ENCODE measurements around the gene FAM78A.

The FAM78A gene

DNA sequence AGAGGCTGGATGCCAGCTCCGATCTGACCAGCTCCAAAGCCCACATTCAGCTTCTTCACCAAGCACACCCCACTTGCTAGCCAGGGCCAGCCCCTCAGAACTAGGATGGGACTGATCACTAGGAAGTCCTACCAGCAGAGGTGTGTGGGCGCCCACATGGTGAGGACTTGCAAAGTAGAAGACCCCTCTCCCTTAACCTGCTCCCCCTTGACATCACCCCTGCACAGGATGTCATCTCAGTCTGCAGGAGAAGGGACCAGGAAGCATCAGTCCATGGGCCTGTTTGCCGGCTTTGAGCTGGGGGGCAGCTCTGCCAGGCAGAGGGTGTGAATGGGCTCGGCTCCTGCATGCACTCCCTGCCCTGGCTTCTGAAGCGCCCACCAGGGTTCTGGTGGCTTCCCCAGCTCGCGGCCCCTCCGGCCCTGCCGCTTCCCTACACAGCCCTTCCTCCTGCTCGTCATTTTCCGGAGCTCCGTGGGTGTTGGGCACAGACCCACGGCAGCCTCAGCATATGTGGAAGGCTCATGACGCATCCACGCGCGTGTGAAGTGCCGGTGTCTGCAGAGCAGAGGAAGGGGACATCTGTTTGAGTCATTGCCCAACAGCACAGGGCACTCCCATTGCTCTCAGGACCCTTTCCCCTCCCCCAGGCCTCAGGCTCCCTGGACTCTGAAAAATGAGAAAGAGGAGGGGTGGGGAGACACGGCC lies 3.7 kb upstream of the FAM78A start:
- H3K9me3 Mint-ChIP-seq: no peaks in the 10 kb centered on the region
- H3K27me3 Mint-ChIP-seq: peaks cover 14 to 25% of the 10 kb centered on the region in 2 donors
- no peak overlapping the region for H3K4me3 Mint-ChIP-seq
- ATAC-seq (replicated peaks): no peak
- H3K27ac Mint-ChIP-seq: no peak overlapping the region
- H3K4me1 Mint-ChIP-seq: peaks cover 12 to 20% of the 10 kb centered on the region in 2 donors
- no peak for DNase-seq
- peaks cover 0 to 6% of the 10 kb centered on the region in 2 donors for H3K36me3 Mint-ChIP-seq

DNA sequence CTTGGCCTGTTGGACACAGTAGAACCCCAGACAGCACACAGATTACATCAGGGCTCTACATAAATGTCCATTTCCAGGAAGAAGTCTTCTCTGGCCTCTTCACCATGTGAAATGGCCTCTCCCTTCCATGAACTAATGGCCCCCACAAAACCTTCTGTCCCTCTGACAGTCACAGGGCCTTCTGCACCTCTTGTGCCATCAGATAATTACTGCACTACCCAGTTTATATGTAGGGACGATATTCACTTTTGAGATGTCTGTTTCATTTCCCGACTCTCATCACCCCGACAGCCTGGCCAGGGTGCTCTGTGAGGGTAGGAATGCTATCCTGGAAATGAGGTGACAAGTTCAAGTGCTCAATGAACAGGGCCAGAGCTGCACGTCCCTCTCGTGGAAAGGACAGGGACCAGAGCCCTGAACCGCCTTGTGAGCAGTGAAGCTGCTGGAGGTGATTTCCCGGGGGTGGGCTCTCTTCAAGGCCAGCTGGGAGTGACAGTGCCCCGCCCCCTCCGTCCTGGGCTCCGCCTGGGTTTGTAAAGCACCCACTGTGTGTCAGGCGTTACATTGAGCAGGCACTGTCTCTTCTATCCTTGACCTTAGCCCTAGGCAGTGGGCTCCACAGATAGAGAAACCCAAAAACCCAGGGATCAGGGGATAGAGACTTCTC lies 3.0 kb upstream of the FAM78A start:
- Mint-ChIP-seq H3K27ac (no peak overlapping the region), H3K4me3 (no peak overlapping the region), H3K9me3 (no peaks in the 10 kb centered on the region), H3K36me3 (peaks cover 0 to 8% of the 10 kb centered on the region in 2 donors), H3K4me1 (peaks cover 15 to 25% of the 10 kb centered on the region in 2 donors), H3K27me3 (peaks cover 14 to 25% of the 10 kb centered on the region in 2 donors)
- ATAC-seq (replicated peaks) (no peak), DNase-seq (no peak)

DNA sequence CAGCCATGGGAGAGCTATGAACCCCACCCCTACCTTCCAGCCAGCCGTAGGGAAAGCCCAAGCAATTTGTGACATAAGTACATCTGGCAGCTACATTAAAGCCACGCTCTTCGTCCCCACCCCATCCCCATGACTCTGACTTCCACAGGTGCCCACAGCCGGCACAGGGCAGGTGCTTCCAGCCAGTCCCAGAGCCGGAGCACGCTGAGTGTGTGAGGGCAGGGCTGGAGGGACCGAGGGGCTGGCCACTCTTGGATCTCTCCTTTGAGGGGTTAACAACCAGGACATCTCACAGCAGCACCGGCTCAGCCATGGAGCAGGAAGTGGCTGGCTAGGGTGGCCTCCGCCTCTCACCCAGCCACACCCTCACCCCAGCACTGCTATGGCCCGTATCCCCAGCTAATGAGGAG lies 2.4 kb upstream of the FAM78A start:
- Mint-ChIP-seq H3K27ac (no peak overlapping the region), H3K27me3 (peaks cover 14 to 25% of the 10 kb centered on the region in 2 donors), H3K36me3 (peaks cover 0 to 9% of the 10 kb centered on the region in 2 donors), H3K4me1 (peaks cover 19 to 31% of the 10 kb centered on the region in 2 donors), H3K9me3 (no peaks in the 10 kb centered on the region), H3K4me3 (no peak overlapping the region)
- DNase-seq (no peak), ATAC-seq (replicated peaks) (no peak)

DNA sequence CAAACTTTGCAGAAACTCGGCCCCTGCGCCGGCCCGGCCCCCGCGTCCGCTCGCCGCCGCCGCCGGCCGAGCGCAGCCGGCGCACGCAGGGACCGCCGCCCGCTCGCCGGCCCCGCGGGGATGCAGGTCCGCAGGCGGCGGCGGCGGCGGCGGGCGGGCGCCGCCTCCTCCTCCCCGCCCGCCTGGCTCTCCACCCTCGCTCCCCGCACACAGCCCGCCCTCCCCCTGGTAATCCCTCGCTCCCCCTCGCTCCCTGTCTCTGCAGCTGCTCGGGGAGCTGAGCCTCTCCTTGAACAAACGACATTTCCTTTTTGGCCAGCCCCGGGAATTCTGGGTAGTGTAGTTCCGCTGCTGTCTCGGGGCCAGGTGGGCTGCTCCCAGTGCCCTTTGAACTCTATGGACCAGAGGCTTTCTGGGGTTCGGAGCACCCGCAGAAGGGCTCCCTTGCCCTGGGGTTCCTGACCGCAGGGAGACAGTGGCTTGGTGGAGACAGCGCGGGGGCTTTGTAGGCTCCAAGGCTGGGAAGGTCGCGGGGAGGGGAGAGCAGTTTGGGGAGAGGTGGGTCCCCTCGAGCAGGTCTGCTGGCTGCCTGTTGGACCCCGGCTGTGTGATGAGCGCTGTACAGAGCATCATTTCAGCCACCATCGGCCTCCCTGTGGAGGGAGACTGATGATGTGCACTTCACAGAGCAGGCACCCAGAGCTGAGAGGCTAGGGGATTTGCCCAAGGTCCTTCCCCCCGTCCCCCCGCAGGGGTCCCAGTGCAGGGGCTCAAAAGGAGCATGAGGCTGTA lies 1.8 kb upstream of the FAM78A start:
- peak overlapping the region; percentile 90 to 93 for H3K4me3 Mint-ChIP-seq
- H3K9me3 Mint-ChIP-seq: no peaks in the 10 kb centered on the region
- H3K4me1 Mint-ChIP-seq: peaks cover 19 to 37% of the 10 kb centered on the region in 2 donors
- H3K36me3 Mint-ChIP-seq: peaks cover 0 to 9% of the 10 kb centered on the region in 2 donors
- peak overlapping the region; percentile 91 for H3K27ac Mint-ChIP-seq
- ATAC-seq (replicated peaks) (peak; percentile 53 to 63), DNase-seq (peak; percentile 54)
- peaks cover 14 to 20% of the 10 kb centered on the region in 2 donors for H3K27me3 Mint-ChIP-seq

DNA sequence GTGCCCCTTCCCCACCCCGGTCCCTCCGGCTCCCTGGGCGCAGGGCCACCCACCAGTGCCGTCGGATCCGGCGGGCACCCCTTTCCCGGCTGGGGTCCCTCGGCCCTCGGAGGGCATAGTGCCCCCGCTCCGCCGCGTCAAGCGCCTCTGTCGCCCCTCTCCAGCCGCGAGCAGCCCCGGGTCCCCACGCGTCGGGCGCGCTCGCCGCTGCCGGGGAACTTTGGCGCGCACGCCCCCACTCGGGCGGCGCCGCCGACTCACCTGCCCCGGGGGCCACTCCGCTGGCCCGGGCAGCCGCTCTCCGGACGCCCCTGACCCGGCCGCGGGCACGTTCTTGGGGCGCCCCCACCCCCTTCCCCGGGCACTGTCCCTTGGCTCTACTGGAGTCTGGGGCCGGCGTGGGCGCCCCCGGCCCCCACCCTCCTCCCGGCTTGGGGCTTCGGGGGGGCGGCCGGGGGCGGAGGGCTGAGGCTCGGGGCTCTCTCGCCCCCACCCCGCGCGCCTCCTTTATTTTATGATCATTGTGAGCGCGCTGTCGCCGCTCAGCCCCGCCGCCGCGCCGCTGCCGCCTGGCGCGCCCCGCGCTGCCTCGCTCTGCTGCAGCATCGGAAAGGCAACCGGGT lies 1.1 kb upstream of the FAM78A start:
- Mint-ChIP-seq H3K27ac (no peak overlapping the region), H3K4me3 (peak overlapping the region; percentile 34 to 90), H3K36me3 (peaks cover 3 to 9% of the 10 kb centered on the region in 2 donors), H3K4me1 (peaks cover 22 to 42% of the 10 kb centered on the region in 2 donors), H3K9me3 (no peaks in the 10 kb centered on the region), H3K27me3 (peaks cover 13 to 17% of the 10 kb centered on the region in 2 donors)
- DNase-seq: peak; percentile 13
- peak; percentile 5 to 18 for ATAC-seq (replicated peaks)

DNA sequence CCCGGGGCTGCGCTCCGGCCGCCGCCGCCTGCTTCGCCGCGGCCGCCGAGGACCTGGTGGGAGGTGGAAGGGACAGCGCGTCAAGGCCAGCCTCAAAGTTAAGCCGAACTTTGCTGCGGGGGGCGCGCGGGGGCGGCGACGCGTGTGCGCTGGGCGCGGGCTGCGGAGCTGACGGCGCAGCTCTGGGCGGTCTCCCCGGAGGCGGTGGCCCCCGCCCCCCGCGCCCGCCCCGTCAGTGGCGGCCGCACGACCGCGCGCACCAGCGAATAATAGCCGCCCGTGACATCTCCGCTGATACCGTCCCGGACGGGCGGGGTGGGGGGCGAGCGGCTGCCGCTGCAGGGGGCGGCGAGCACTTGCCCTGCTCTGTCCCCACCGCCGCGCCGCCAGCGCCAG lies 579 bp upstream of the FAM78A start:
- ATAC-seq (replicated peaks) (peak; percentile 15 to 21), DNase-seq (no peak)
- peak overlapping the region; percentile 34 to 90 for H3K4me3 Mint-ChIP-seq
- peaks cover 21 to 42% of the 10 kb centered on the region in 2 donors for H3K4me1 Mint-ChIP-seq
- H3K27me3 Mint-ChIP-seq: peaks cover 8 to 12% of the 10 kb centered on the region in 2 donors
- no peak overlapping the region for H3K27ac Mint-ChIP-seq
- peaks cover 3 to 9% of the 10 kb centered on the region in 2 donors for H3K36me3 Mint-ChIP-seq
- no peaks in the 10 kb centered on the region for H3K9me3 Mint-ChIP-seq

DNA sequence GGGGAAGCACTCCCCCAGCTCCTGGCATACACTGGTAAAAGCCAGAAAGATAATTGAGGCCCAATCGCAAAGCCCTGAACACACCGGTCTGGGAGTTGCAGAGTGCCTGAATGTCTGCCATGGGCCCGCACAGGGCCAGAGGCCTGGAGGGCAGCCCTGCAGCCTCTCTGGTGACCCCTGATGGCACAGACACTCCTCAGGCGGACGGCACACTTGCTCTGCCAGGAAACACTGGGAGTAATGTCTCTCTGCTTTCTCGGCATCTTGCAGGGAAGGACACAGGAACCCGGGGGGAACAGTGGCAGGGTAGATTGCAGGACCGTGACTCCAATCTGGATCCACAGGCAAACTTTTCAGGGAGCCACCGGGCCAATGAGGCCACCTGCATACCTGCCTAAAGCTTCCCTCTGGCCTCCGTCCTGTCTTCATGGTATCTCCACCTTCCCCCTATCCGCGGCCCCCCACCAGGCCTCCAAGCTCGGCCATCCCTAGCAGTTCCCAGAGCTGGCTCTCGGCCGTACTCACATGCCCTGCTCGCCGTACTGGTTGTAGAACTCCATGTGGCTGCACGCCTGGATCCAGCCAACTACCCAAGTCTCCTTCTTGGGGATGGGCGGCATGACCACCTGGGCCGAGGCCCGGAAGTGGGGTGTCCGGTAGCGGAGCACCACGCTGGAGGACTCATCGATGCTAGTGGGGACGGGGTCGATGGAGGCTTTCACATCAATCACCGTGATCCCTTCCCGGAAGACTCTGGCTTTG lies 797 bp downstream of the FAM78A start:
- Mint-ChIP-seq H3K9me3 (no peaks in the 10 kb centered on the region), H3K4me1 (peaks cover 29 to 49% of the 10 kb centered on the region in 2 donors), H3K27me3 (no peaks in the 10 kb centered on the region), H3K4me3 (peak overlapping the region; percentile 90 to 96), H3K36me3 (peaks cover 3 to 9% of the 10 kb centered on the region in 2 donors), H3K27ac (peak overlapping the region; percentile 94)
- ATAC-seq (replicated peaks): peak; percentile 42 to 50
- DNase-seq: peak; percentile 43

DNA sequence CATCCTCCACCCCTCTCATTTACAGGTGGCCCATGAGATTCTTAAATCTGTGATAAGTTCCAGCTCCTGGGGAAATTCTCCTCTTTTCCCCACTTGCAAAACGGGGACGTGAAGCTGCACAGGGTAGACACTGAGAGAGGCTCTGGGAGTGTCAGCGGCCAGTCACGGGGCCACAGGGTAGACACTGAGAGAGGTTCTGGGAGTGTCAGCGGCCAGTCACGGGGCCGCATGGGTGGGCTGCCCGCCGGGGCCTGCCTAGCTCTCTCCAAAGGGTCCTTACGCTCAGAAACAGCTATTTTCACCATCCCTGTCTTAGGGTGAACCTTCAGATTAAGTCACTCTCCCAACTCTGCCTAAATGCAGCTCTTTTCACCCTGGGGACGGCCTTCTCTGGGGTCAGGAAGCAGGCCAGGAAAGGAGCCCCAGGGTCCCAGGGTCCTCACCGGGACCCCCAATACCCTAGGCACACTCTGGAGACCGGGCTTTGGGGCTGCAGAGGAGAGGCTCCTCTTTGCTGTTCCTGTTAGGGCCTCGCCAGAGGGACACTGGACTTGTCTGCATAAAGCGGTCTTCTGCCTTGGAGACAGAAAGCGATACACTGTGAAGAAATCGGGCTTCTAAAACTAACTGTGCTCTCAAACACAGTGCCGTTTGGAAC lies 1.5 kb downstream of the FAM78A start:
- H3K27me3 Mint-ChIP-seq: no peaks in the 10 kb centered on the region
- no peaks in the 10 kb centered on the region for H3K9me3 Mint-ChIP-seq
- peaks cover 33 to 56% of the 10 kb centered on the region in 2 donors for H3K4me1 Mint-ChIP-seq
- H3K36me3 Mint-ChIP-seq: peaks cover 3 to 13% of the 10 kb centered on the region in 2 donors
- H3K27ac Mint-ChIP-seq: peak overlapping the region; percentile 94
- ATAC-seq (replicated peaks) (peak; percentile 49 to 53), DNase-seq (no peak)
- H3K4me3 Mint-ChIP-seq: peak overlapping the region; percentile 90 to 96

DNA sequence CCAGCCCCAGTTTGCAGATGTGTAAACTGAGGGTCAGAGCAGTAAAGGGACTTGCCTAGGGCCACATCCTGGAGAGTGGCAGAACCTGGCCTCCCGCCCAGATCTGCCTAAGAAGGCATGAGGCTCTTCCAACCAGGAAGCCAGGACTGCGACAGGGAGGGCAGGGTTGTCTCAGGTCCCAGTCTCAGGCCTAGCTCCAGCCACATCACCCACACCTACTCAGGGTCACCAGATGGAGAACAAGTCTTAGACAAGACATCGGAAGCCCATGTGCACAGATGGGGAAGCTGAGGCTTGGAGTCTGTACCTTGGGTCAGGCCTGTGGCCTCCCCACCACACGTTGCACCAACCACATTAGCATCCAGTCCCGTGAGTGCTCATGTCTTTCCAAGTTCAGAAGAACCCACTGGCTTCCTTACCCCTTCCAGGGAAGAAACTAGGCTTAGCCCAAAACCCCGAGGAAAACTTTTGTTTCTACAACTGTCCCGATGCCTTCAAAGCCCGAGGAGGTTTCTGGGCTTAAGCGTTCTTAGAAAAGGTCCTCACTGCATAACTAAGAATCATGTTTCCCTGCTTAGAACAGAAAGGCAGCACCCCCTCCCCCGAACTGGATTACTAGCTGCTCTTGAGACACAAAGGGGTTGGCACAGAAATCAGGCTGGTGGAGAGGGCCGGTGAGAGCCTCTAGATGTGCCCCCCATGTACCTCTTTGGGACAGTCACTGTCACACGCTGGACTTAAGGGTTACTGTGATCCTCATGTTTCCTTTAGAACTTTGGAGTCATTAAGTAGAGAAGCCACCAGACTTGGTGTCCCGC lies 2.2 kb downstream of the FAM78A start:
- peak overlapping the region; percentile 90 to 96 for H3K4me3 Mint-ChIP-seq

DNA sequence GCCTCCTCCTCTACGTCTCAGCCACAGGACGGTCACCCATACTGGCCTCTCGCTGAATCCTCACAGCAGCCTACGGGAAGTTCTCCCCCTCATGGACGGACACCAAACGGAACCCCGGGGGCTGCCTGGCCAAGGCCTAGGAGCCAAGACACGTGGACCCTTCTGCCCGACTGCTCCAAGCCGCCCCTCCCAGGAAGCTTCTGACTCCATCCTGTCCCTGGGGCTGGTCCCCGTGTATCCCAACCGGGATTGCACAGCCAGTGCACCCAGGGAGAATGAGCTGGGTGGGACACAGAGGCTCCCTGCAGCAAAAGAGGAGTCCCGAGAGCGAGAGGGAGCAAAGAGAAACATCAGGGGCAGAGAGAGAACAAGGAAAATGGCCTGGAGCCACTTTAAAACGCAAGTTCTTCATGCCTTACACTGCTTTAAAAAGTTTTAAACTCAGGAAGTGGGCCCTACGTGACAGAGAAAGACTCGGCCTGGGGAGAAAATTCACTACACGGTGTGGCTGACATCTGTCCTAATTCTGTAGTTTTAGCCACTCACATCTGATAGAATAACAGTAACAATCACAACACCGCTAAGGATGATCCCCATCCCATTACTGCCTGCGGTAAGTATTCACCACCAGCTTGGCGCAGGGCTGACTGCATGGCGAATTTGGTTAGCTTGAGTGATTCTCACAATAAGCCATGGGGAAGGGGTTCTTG lies 3.0 kb downstream of the FAM78A start:
- peak overlapping the region; percentile 90 to 96 for H3K4me3 Mint-ChIP-seq
- peaks cover 3 to 13% of the 10 kb centered on the region in 2 donors for H3K36me3 Mint-ChIP-seq
- DNase-seq (no peak), ATAC-seq (replicated peaks) (no peak)
- no peaks in the 10 kb centered on the region for H3K9me3 Mint-ChIP-seq
- peaks cover 41 to 68% of the 10 kb centered on the region in 2 donors for H3K4me1 Mint-ChIP-seq
- H3K27ac Mint-ChIP-seq: peak overlapping the region; percentile 94
- no peaks in the 10 kb centered on the region for H3K27me3 Mint-ChIP-seq

More for the DNA sequence above, 2.2 kb downstream of the FAM78A start:
- Mint-ChIP-seq H3K27me3 (no peaks in the 10 kb centered on the region), H3K36me3 (peaks cover 3 to 13% of the 10 kb centered on the region in 2 donors), H3K27ac (peak overlapping the region; percentile 94), H3K4me1 (peaks cover 38 to 62% of the 10 kb centered on the region in 2 donors), H3K9me3 (no peaks in the 10 kb centered on the region)
- ATAC-seq (replicated peaks) (peak in 1 of 2 donors; percentile 7), DNase-seq (peak; percentile 13)

DNA sequence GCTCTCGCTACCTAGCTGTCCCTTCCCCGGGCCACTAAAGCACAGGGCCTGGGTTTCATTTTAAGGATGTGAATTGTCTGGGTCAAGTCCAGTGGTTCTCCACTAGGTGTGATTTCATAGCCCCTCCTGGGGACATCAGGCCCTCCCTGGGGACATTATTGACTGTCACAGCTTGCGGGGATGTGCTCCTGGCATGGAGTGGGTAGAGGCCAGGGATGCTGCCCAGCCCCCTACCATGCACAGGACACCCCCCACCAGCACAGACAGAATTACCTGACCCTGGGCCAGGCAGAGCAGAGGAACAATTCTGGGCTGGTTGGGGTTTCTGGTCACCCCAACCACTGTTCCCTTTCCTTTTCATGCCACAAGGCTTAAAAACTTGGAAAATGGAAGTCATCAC lies 4.1 kb downstream of the FAM78A start:
- ATAC-seq (replicated peaks) (no peak), DNase-seq (no peak)
- Mint-ChIP-seq H3K27ac (peak overlapping the region; percentile 90), H3K27me3 (no peaks in the 10 kb centered on the region), H3K4me3 (peak overlapping the region; percentile 77 to 90), H3K9me3 (no peaks in the 10 kb centered on the region), H3K36me3 (peaks cover 3 to 13% of the 10 kb centered on the region in 2 donors), H3K4me1 (peaks cover 39 to 68% of the 10 kb centered on the region in 2 donors)

DNA sequence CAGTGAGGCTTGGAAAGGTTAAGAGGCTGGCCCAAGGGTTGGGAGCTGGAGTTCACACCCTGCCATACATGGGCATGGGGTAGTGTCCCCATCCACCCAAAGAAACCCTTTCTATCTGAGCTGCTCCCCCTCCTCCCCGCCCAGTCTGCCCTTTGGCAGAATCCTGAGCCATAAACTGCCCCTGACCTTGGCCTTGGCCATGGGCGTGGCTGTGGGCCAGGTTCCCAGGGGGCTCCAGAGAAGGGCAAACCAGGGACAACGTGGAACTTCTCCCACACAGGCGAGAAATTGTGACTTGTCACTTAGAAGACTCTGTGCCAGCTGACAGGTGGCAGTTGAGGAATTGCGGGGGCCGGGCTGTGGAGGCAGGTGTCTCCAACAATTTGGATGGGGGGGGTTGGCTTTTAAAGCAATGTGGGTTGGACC lies 4.8 kb downstream of the FAM78A start:
- DNase-seq (no peak), ATAC-seq (replicated peaks) (no peak)
- no peaks in the 10 kb centered on the region for H3K27me3 Mint-ChIP-seq
- no peaks in the 10 kb centered on the region for H3K9me3 Mint-ChIP-seq
- H3K27ac Mint-ChIP-seq: peak overlapping the region; percentile 51
- H3K4me3 Mint-ChIP-seq: peak overlapping the region; percentile 60 to 90
- H3K36me3 Mint-ChIP-seq: peaks cover 3 to 16% of the 10 kb centered on the region in 2 donors
- peaks cover 44 to 75% of the 10 kb centered on the region in 2 donors for H3K4me1 Mint-ChIP-seq

All from stimulated activated naive B cell treated with anti-CD40 and anti-IgM and Interleukin-4, amounts not matched to agents 10 μg/mL and 1 μg/mL and 100 μg/mL, for 72 hours (primary cell).